ENCODE results near the gene RBPJ.

Gene RBPJ

GRCh38 chr4:26434030-26434639, 113.3 kb downstream of the RBPJ start:
- H3K27ac ChIP-seq = no peak overlapping the region
- TF ChIP-seq CTCF (IDR thresholded peaks at IDR 0.05) = no peak
- no peak for TF ChIP-seq ZFX (IDR thresholded peaks at IDR 0.05; ENCODE audit: borderline replicate concordance)

GRCh38 chr4:26441102-26441501, 120.3 kb downstream of the RBPJ start:
- TF ChIP-seq CTCF (IDR thresholded peaks at IDR 0.05) = no peak
- H3K27ac ChIP-seq = no peak overlapping the region

GRCh38 chr4:26441771-26442170, 121.0 kb downstream of the RBPJ start:
- H3K27ac ChIP-seq = no peak overlapping the region
- no peak for TF ChIP-seq ZFX (IDR thresholded peaks at IDR 0.05; ENCODE audit: borderline replicate concordance)
- TF ChIP-seq CTCF (IDR thresholded peaks at IDR 0.05) = no peak

GRCh38 chr4:26447378-26447777, 126.6 kb downstream of the RBPJ start:
- TF ChIP-seq CTCF (IDR thresholded peaks at IDR 0.05) = no peak
- no peak for TF ChIP-seq ZFX (IDR thresholded peaks at IDR 0.05; ENCODE audit: borderline replicate concordance)
- no peak overlapping the region for H3K27ac ChIP-seq

GRCh38 chr4:26450418-26450817, 129.6 kb downstream of the RBPJ start:
- no peak for TF ChIP-seq ZFX (IDR thresholded peaks at IDR 0.05; ENCODE audit: borderline replicate concordance)
- no peak for TF ChIP-seq CTCF (IDR thresholded peaks at IDR 0.05)
- H3K27ac ChIP-seq = no peak overlapping the region

- H3K27ac ChIP-seq = no peak overlapping the region
- TF ChIP-seq CTCF (IDR thresholded peaks at IDR 0.05) (no peak), ZFX (IDR thresholded peaks at IDR 0.05; ENCODE audit: borderline replicate concordance) (no peak)
Measured at GRCh38 chr4:26451597-26451996, 130.8 kb downstream of the RBPJ start.

- no peak overlapping the region for H3K27ac ChIP-seq
- TF ChIP-seq CTCF (IDR thresholded peaks at IDR 0.05) (no peak), ZFX (IDR thresholded peaks at IDR 0.05; ENCODE audit: borderline replicate concordance) (no peak)
Measured at GRCh38 chr4:26452565-26453531, 132.0 kb downstream of the RBPJ start.
